ENCODE measurements around the gene PLA2G2F. TPM values are rescaled to one million over a fixed set of nuclear protein-coding genes. Genes with fewer than 3 reads are reported as not detected.

The PLA2G2F gene
- 1 to 10 TPM in 1 of 8 experiments, under 1 TPM in 6, not detected in 1; 0.13 to 1.7 (median 0.38) TPM for total RNA-seq

DNA sequence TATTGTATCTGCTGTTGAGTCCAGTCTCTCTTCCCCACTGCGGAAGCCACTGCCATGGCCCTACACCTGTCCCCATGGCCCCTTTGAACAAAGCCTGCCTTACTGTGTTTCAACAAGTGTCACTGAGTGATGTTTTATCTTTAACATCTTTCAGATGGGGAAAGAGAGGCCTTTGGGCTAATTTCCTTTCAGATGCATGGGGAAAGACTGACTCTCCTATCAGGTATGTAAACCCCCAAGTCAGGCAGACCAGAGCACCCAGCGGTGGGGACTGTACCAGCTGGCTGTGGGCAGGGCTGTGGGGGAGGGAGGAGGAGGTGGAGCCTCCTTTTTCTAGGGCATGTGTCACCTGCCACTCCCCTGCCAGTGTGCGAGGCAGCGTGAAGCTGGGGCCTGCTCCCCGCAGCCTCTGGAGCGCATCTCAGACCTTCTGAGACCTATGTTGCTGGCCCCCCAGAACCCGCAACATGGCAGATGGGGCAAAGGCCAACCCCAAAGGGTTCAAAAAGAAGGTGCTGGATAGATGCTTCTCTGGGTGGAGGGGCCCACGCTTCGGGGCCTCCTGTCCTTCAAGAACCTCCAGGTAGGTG is at the start of gene PLA2G2F:
TSS of gene PLA2G2F (plus strand) at position 363 of the 590 bp plus-strand sequence. CDS start at position 468, 105 bp downstream.
- no peak within 1 kb of the TSS for H3K4me3 ChIP-seq
- no peaks in the 10 kb centered on the region for H3K4me1 ChIP-seq (replicated peaks in 1 of 2)
- ATAC-seq (replicated peaks in 6 of 8), result no peak
- 89 to 100% (median 99%) methylated on average over 1 to 6 of the region's 9 CpGs; no CpG with 5 or more reads in 4 of the 10 experiments for WGBS, 10 experiments
- no peak within 1 kb of the TSS for H3K27ac ChIP-seq
- in situ Hi-C loops (cut with MboI; ENCODE audit: low pct_unique_long_range_greater_than_20kb in 2 of 9, low sequenced_read_pairs in 9 of 9, unreplicated experiment in 9 of 9), result no loop called here

- H3K4me1 ChIP-seq (replicated peaks in 1 of 2), result no peaks in the 10 kb centered on the region
- H3K4me3 ChIP-seq, result no peak overlapping the region
- 73 to 100% (median 86%) methylated on average over 1 to 18 of the region's 19 CpGs for WGBS, 10 experiments
- in situ Hi-C loops (cut with MboI; ENCODE audit: low pct_unique_long_range_greater_than_20kb in 2 of 9, low sequenced_read_pairs in 9 of 9, unreplicated experiment in 9 of 9), result no loop called here
- no peak overlapping the region for H3K27ac ChIP-seq
- no peak for ATAC-seq (replicated peaks in 6 of 8)
Observed at GRCh38 chr1:20089328-20090077, 49.6 kb upstream of the PLA2G2F start.

- in situ Hi-C loops (cut with MboI; ENCODE audit: low pct_unique_long_range_greater_than_20kb in 2 of 9, low sequenced_read_pairs in 9 of 9, unreplicated experiment in 9 of 9), result no loop called here
- no peak overlapping the region for H3K4me3 ChIP-seq
- no peak for ATAC-seq (replicated peaks in 6 of 8)
- 0 to 100% (median 80%) methylated on average over 1 to 3 of the region's 3 CpGs; no CpG with 5 or more reads in 6 of the 10 experiments for WGBS, 10 experiments
- H3K4me1 ChIP-seq (replicated peaks in 1 of 2), result no peaks in the 10 kb centered on the region
- H3K27ac ChIP-seq, result no peak overlapping the region
Observed at GRCh38 chr1:20090119-20090518, 49.0 kb upstream of the PLA2G2F start.

- H3K4me3 ChIP-seq, result no peak overlapping the region
- H3K27ac ChIP-seq, result no peak overlapping the region
- 17 to 95% (median 80%) methylated on average over 1 to 6 of the region's 6 CpGs; no CpG with 5 or more reads in 4 of the 10 experiments for WGBS, 10 experiments
- H3K4me1 ChIP-seq (replicated peaks in 1 of 2), result no peaks in the 10 kb centered on the region
- in situ Hi-C loops (cut with MboI; ENCODE audit: low pct_unique_long_range_greater_than_20kb in 2 of 9, low sequenced_read_pairs in 9 of 9, unreplicated experiment in 9 of 9), result no loop called here
- no peak for ATAC-seq (replicated peaks in 6 of 8)
Observed at GRCh38 chr1:20090641-20091040, 48.5 kb upstream of the PLA2G2F start.

DNA sequence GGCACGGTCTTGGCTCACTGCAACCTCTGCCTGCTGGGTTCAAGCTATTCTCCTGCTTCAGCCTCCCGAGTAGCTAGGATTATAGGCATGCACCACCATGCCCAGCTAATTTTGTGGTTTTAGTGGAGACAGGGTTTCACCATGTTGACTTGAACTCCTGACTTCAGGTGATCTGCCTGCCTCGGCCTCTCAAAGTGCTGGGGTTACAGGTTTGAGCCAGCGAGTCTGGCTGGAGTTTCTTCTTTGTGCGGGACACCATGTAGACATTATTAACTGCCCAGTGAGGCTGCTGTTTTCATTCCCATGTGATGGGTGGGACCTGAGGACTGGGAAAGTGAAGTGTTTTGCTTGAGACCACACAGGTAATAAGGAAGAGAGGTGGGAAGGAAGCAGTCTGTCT is 45.8 kb upstream of the PLA2G2F start:
- Histone ChIP-seq H3K4me3 (no peak overlapping the region), H3K4me1 (replicated peaks in 1 of 2) (no peaks in the 10 kb centered on the region), H3K27ac (no peak overlapping the region)
- WGBS, 10 experiments, result 28 to 81% (median 75%) methylated on average over 2 to 5 of the region's 5 CpGs
- in situ Hi-C loops (cut with MboI; ENCODE audit: low pct_unique_long_range_greater_than_20kb in 2 of 9, low sequenced_read_pairs in 9 of 9, unreplicated experiment in 9 of 9), result no loop called here
- ATAC-seq (replicated peaks in 6 of 8), result no peak

- ATAC-seq (replicated peaks in 6 of 8), result peak in 2 of 8 experiments; percentile 40 to 60
- Histone ChIP-seq H3K4me3 (no peak overlapping the region), H3K4me1 (replicated peaks in 1 of 2) (no peaks in the 10 kb centered on the region), H3K27ac (no peak overlapping the region)
- 0 to 95% (median 83%) methylated on average over 1 to 5 of the region's 5 CpGs; no CpG with 5 or more reads in 2 of the 10 experiments for WGBS, 10 experiments
- in situ Hi-C loops (cut with MboI; ENCODE audit: low pct_unique_long_range_greater_than_20kb in 2 of 9, low sequenced_read_pairs in 9 of 9, unreplicated experiment in 9 of 9), result no loop called here
Observed at GRCh38 chr1:20093940-20094391, 45.2 kb upstream of the PLA2G2F start.

GRCh38 chr1:20095564-20096434 is 43.3 kb upstream of the PLA2G2F start:
- in situ Hi-C loops (cut with MboI; ENCODE audit: low pct_unique_long_range_greater_than_20kb in 2 of 9, low sequenced_read_pairs in 9 of 9, unreplicated experiment in 9 of 9), result no loop called here
- Histone ChIP-seq H3K4me1 (replicated peaks in 1 of 2) (no peaks in the 10 kb centered on the region), H3K4me3 (no peak overlapping the region), H3K27ac (no peak overlapping the region)
- 17 to 71% (median 45%) methylated on average over 1 to 5 of the region's 5 CpGs; no CpG with 5 or more reads in 2 of the 10 experiments for WGBS, 10 experiments
- peak in 2 of 8 experiments; percentile 39 to 50 for ATAC-seq (replicated peaks in 6 of 8)

DNA sequence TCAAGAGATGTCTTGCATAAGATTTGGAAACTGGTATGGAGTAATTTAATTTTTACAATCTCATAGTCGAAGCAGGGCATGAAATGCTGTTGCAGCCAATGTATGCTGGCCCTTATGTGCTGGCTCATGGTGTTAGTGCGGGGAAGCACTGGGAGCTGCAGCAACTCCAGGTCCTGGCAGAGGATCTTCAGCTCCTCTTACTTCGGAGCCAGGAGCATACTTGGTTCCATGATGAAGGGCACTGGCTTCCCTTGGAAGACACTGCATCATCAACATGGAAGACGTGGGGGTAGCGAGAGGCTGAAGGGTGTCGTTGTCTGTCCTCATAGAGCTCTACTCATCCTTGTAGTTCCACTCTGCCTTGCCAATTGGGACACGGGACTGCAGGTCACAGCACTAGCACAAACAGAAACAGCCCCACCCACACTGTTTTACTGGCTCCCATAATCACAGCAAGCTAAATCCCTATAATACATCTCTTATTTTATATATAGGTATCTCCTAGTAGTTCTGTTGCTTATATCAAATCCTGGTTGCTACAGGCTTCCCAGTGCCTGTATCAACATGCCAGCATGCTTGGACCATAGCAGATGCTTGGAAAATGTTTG is 42.2 kb upstream of the PLA2G2F start:
- no peak overlapping the region for H3K27ac ChIP-seq
- no peaks in the 10 kb centered on the region for H3K4me1 ChIP-seq (replicated peaks in 1 of 2)
- in situ Hi-C loops (cut with MboI; ENCODE audit: low pct_unique_long_range_greater_than_20kb in 2 of 9, low sequenced_read_pairs in 9 of 9, unreplicated experiment in 9 of 9), result no loop called here
- 58 to 81% (median 63%) methylated on average over 2 to 4 of the region's 7 CpGs; no CpG with 5 or more reads in 5 of the 10 experiments for WGBS, 10 experiments
- ATAC-seq (replicated peaks in 6 of 8), result no peak
- no peak overlapping the region for H3K4me3 ChIP-seq

DNA sequence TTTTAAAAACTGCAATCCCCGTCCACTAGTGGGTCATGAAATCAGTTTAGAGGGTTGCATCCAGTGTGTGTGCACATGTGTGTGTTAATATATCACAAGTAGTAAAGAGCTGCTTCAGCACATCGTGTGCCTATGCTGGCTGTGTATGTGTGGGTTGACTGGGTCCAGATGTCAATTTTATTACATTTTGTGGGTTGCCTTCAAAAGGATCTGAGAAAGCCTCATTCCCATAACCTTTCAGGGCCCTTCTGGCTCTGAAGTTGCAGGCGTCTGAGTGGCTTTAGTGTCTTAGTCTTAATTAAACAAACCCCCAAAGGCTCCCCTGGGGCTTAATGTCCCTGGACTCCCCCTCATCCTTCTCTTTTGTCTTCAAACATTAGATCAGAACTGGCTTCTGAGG is 39.6 kb upstream of the PLA2G2F start:
- no peak overlapping the region for H3K27ac ChIP-seq
- H3K4me1 ChIP-seq (replicated peaks in 1 of 2), result no peaks in the 10 kb centered on the region
- WGBS, 10 experiments, result 40 to 80% (median 58%) methylated on average over 1 to 3 of the region's 3 CpGs; no CpG with 5 or more reads in 5 of the 10 experiments
- H3K4me3 ChIP-seq, result no peak overlapping the region
- in situ Hi-C loops (cut with MboI; ENCODE audit: low pct_unique_long_range_greater_than_20kb in 2 of 9, low sequenced_read_pairs in 9 of 9, unreplicated experiment in 9 of 9), result no loop called here
- no peak for ATAC-seq (replicated peaks in 6 of 8)

DNA sequence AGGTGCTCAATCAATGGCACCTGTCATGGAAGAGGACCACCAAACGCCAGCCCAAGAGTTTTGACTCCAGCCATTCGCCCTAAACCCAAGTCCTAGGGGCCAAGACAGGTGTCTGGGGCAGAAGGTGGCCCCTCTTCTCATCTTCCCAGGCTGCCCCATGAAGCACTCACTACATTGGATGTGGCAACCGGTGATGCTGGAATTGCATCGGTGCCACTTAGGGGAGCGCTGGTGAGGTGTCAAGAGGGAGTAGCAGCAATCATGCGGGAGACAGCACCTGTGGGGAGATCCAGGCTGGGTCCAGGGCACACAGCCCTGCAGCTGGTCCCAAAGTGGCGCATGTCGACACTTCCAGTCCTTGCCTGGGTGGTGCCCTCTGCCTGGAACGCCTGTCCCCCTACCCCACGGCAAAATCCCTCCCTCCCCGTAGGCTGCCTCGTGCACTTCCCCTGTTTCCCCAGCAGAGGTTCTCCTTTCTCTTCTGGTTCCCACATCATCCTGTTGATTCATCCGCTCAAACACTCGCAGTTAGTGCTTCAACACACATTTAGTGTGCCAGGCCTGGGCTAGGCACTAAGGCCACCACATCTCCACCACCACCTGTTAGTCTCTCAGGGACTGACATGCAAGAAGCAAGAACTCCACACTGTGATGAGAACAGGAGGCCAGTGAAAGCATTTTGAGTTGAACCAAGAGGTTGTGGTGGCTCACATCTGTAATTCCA is 38.3 kb upstream of the PLA2G2F start:
- Histone ChIP-seq H3K4me1 (replicated peaks in 1 of 2) (no peaks in the 10 kb centered on the region), H3K4me3 (no peak overlapping the region), H3K27ac (no peak overlapping the region)
- in situ Hi-C loops (cut with MboI; ENCODE audit: low pct_unique_long_range_greater_than_20kb in 2 of 9, low sequenced_read_pairs in 9 of 9, unreplicated experiment in 9 of 9), result no loop called here
- WGBS, 10 experiments, result 0 to 100% (median 78%) methylated on average over 1 to 5 of the region's 14 CpGs; no CpG with 5 or more reads in 2 of the 10 experiments
- peak; percentile 35 to 97 (median 62) for ATAC-seq (replicated peaks in 6 of 8)

DNA sequence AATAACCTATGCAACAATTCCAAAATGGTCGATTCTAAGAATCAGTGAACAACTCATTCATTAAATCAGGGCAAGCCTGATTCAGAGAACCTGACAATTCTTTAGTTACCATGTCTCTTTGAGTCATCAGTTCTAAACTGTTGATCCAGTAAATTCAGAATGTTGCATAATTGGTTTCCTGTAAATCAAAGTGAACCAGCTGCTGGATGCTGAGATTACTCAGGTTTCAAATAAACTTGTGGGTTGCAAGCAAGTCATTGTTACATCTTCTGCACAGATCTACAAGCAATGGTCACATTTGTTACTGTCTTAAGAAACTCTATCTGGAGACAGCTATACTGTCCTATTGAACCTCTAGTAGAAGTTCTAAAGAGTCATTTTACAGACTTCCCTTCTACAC is 36.2 kb upstream of the PLA2G2F start:
- peak in 2 of 8 experiments; percentile 32 to 60 for ATAC-seq (replicated peaks in 6 of 8)
- WGBS, 10 experiments, result 0 to 86% (median 60%) methylated on average over 1 of the region's 1 CpG; no CpG with 5 or more reads in 1 of the 10 experiments
- H3K4me1 ChIP-seq (replicated peaks in 1 of 2), result no peaks in the 10 kb centered on the region
- H3K27ac ChIP-seq, result no peak overlapping the region
- in situ Hi-C loops (cut with MboI; ENCODE audit: low pct_unique_long_range_greater_than_20kb in 2 of 9, low sequenced_read_pairs in 9 of 9, unreplicated experiment in 9 of 9), result no loop called here
- H3K4me3 ChIP-seq, result no peak overlapping the region

DNA sequence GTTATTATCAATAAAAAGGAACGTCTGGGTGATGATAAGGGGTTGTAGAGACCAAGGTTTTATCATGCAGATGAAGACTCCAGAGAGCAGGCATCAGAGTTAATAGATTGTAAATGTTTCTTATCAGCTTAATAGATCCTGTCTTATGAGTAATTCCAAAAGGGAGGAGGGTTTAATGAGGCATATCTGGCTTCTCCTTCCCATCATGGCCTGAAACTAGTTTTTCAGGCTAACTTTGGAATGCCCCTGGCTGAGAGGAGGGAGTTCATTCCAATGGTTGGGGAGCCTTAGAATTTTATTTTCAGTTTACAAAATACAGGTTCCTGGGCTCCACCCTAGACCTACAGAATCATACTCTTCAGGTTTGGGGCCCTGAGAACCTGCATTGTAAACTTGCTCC is 33.3 kb upstream of the PLA2G2F start:
- in situ Hi-C loops (cut with MboI; ENCODE audit: low pct_unique_long_range_greater_than_20kb in 2 of 9, low sequenced_read_pairs in 9 of 9, unreplicated experiment in 9 of 9), result no loop called here
- ATAC-seq (replicated peaks in 6 of 8), result no peak
- Histone ChIP-seq H3K4me3 (no peak overlapping the region), H3K4me1 (replicated peaks in 1 of 2) (peaks cover 9 to 11% of the 10 kb centered on the region in 2 donors), H3K27ac (no peak overlapping the region)
- 0 to 43% (median 33%) methylated on average over 1 of the region's 1 CpG; no CpG with 5 or more reads in 5 of the 10 experiments for WGBS, 10 experiments
